Measurements from ENCODE around the gene DCST2.

DNA sequence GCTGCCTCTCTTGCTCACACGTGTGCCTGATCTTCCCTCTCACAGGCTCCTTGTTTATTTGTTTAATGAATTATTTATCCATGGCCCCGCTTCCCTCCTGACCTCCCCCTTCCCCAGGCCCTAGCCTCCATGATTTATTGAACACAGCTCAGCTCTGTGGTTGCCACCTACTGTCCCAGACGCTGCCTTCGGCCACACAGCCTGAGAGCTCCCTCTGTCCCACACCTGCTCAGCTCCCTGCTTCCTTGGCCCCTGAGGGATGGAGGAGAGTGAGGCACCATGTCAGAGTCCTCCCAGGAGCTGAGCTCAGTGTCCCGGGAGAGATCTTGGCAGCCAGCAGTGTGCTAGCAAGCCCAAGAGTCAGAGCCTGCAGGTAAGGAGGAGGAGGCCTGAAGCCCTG is 42.0 kb upstream of the DCST2 start:
- TF ChIP-seq, protein P1, sequence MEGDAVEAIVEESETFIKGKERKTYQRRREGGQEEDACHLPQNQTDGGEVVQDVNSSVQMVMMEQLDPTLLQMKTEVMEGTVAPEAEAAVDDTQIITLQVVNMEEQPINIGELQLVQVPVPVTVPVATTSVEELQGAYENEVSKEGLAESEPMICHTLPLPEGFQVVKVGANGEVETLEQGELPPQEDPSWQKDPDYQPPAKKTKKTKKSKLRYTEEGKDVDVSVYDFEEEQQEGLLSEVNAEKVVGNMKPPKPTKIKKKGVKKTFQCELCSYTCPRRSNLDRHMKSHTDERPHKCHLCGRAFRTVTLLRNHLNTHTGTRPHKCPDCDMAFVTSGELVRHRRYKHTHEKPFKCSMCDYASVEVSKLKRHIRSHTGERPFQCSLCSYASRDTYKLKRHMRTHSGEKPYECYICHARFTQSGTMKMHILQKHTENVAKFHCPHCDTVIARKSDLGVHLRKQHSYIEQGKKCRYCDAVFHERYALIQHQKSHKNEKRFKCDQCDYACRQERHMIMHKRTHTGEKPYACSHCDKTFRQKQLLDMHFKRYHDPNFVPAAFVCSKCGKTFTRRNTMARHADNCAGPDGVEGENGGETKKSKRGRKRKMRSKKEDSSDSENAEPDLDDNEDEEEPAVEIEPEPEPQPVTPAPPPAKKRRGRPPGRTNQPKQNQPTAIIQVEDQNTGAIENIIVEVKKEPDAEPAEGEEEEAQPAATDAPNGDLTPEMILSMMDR (IDR thresholded peaks at IDR 0.05), result no peak
- TF ChIP-seq RFX5 (IDR thresholded peaks at IDR 0.05; ENCODE audit: low read length) (no peak), EP300 (IDR thresholded peaks at IDR 0.05; ENCODE audit: borderline replicate concordance in 1 of 2, low read depth in 1 of 2, low read length in 1 of 2) (no peak)
